Measurements from ENCODE around the gene FAM200B. TPM values are rescaled to one million over a fixed set of nuclear protein-coding genes. Genes with fewer than 3 reads are reported as not detected.

The FAM200B gene
- total and polyA plus RNA-seq, 2 of the 4 experiments (the other 2 are of a cell fraction): 16.7 to 18.5 TPM

DNA sequence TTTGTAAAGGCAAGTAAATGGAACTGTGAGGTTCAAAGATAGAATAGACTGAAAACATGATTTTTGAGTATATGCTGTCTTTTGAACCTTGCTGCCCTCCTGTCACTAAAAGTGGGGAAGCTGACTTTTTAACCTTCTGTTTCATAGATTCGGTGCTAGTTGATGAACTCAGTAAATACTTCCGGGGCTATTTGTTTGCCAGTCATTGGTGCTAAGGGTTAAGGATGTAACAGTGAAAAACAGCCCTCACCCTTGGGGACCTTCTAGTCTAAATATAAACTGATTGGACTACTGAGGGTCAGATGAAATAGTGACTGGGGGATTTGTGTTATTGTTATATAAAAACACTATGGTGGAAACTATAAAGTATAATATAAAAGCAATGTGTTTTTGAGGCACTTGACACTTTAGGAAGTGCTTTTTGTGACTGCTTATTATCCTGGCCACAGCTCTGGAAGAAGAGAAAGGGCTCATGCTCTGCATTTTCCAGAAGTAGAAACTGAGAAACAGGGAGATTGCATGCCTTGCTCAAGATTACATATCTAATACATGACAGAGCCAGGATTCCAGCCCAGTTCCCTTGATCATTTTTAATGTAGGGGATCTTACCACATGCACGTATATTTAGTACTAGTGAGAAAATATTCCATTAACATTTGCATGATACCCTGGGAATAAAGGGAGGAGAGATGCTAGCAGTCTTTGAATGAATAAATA, 25.2 kb downstream of the FAM200B start:
- no peak overlapping the region for H2AK9ac ChIP-seq (replicated peaks; ENCODE audit: low read depth, low read length, poor library complexity)
- no peak overlapping the region for H2BK5ac ChIP-seq (ENCODE audit: low read depth, low read length, poor library complexity, severe bottlenecking)
- CTCF ChIA-PET: interaction anchor here (0.7 kb wide), 1 partner anchor 1500 kb away, joined by 3 read pairs; no protein-coding TSS in a partner anchor
- dilution Hi-C loops (cut with HindIII; ENCODE audit: low sequenced_read_pairs, unreplicated experiment) (no loop called here), intact Hi-C loops (cut with micrococcal nuclease) (no loop called here), in situ Hi-C loops (cut with MboI; ENCODE audit: low sequenced_read_pairs) (no loop called here)
- 0 out of 2 replicates have a peak, but pooled peaks have one; percentile 5 for TF ChIP-seq CEBPB (IDR thresholded peaks at IDR 0.05; ENCODE audit: low read depth, low read length)
- no peak for TF ChIP-seq NFE2L2 (IDR thresholded peaks at IDR 0.05; ENCODE audit: low read depth, low read length)
- no peak overlapping the region for H3K23ac ChIP-seq (ENCODE audit: low read depth, low read length)
- WGBS, 2 experiments (ENCODE audit: extremely low coverage in 2 of 2, insufficient read length in 1 of 2): no CpG with 5 or more reads among the region's 3 CpGs
- H3K27ac ChIP-seq (ENCODE audit: insufficient read depth, low read length): no peak overlapping the region
- H3K36me3 ChIP-seq (ENCODE audit: control insufficient read depth, insufficient read depth, low read length): no peaks in the 10 kb centered on the region
- no peak overlapping the region for H2BK15ac ChIP-seq (ENCODE audit: low read depth, low read length)
- H2AK5ac ChIP-seq (ENCODE audit: low read depth, low read length): no peak overlapping the region
- H3K4me2 ChIP-seq (ENCODE audit: low read depth, low read length): peak overlapping the region; percentile 36; the same call in 1 of the 2 replicates
- H3K4me3 ChIP-seq (ENCODE audit: insufficient read depth, low read depth, low read length): no peak overlapping the region
- no peak overlapping the region for H3K4ac ChIP-seq (ENCODE audit: low read depth, low read length)
- no peaks in the 10 kb centered on the region for H3K27me3 ChIP-seq (ENCODE audit: control insufficient read depth, insufficient read depth, low read length)
- no peak overlapping the region for H4K91ac ChIP-seq (ENCODE audit: insufficient read depth, low read depth, low read length)
- no peaks in the 10 kb centered on the region for H3K9me3 ChIP-seq (ENCODE audit: control insufficient read depth, insufficient read depth, low read length)
- H3K79me1 ChIP-seq (ENCODE audit: low read depth in 1 of 2, low read length in 2 of 2): 0 out of 4 replicates have a peak, but pooled peaks cover 0 to 3% of the 10 kb centered on the region in 2 experiments
- no TSS peak for BruUV-seq (replicated peaks)
- POLR2A ChIA-PET (ENCODE audit: unreplicated experiment): no interaction called here
- H2BK120ac ChIP-seq (ENCODE audit: low read depth, low read length): no peak overlapping the region
- no peak overlapping the region for H3K18ac ChIP-seq (ENCODE audit: low read depth, low read length)
- H3K9me1 ChIP-seq (ENCODE audit: insufficient read depth, low read length): peaks cover 11% of the 10 kb centered on the region
- H4K8ac ChIP-seq (ENCODE audit: low read depth in 2 of 2, low read length in 2 of 2): no peak overlapping the region
- no peak overlapping the region for H3K9ac ChIP-seq (ENCODE audit: low read depth, low read length)
- DNase-seq (peak; percentile 58), ATAC-seq (ENCODE audit: low read depth) (peak; percentile 21)
- H2AFZ ChIP-seq (replicated peaks; ENCODE audit: low read length, poor library complexity): no peak overlapping the region
- H3K56ac ChIP-seq (ENCODE audit: extremely low read depth, insufficient read depth, low read length): no peak overlapping the region
- H4K20me1 ChIP-seq (ENCODE audit: insufficient read depth, low read length): no peaks in the 10 kb centered on the region
- no peak overlapping the region for H3K14ac ChIP-seq (replicated peaks; ENCODE audit: low read depth, low read length)
- H3K4me1 ChIP-seq (ENCODE audit: control insufficient read depth, insufficient read depth, low read length): no peaks in the 10 kb centered on the region; the same call in 1 of the 2 replicates
- H2BK20ac ChIP-seq (ENCODE audit: low read depth, low read length): no peak overlapping the region
- no peak overlapping the region for H4K5ac ChIP-seq (ENCODE audit: low read depth, low read length)

All from IMR-90 (cell line).